ENCODE data around the gene AIF1L. TPM values are rescaled to one million over a fixed set of nuclear protein-coding genes. Genes with fewer than 3 reads are reported as not detected.

AIF1L gene
- total RNA-seq, 1 experiment from 2014 or later: 6.0 TPM

- Histone ChIP-seq H3K27me3 (ENCODE audit: control insufficient read depth, insufficient read depth, low read length) (no peaks in the 10 kb centered on the region), H3K27ac (ENCODE audit: low read length) (no peak overlapping the region), H3K9me3 (ENCODE audit: control insufficient read depth, insufficient read depth, low read depth, low read length) (no peaks in the 10 kb centered on the region), H3K4me3 (ENCODE audit: low read depth in 2 of 2, low read length in 2 of 2) (no peak overlapping the region), H3K36me3 (ENCODE audit: control insufficient read depth, insufficient read depth, low read length) (peaks cover 13% of the 10 kb centered on the region), H3K4me1 (ENCODE audit: control insufficient read depth, insufficient read depth, low read length) (no peaks in the 10 kb centered on the region)
- ChIA-PET POLR2A (interaction anchor here (0.7 kb wide), 1 partner anchor 42 kb away, joined by 3 read pairs; the partner anchor contains the start of gene NUP214), CTCF (interaction anchor here (1.0 kb wide), 1 partner anchor 10 kb away, joined by 3 read pairs; no protein-coding TSS in a partner anchor)
- no peak for TF ChIP-seq CTCF (IDR thresholded peaks at IDR 0.05)
- TF ChIP-seq POLR2AphosphoS5 (IDR thresholded peaks at IDR 0.05; ENCODE audit: low read depth, low read length): no peak
- TF ChIP-seq SIN3A (IDR thresholded peaks at IDR 0.05; ENCODE audit: borderline replicate concordance, insufficient read depth, low read depth, low read length): no peak
- BruUV-seq (replicated peaks): no TSS peak
- ATAC-seq (no peak), DNase-seq (ENCODE audit: low read depth, low spot score) (no peak)
- in situ Hi-C loops (cut with HindIII; ENCODE audit: low pct_unique_long_range_greater_than_20kb, low sequenced_read_pairs): no loop called here
- intact Hi-C loops (cut with micrococcal nuclease; ENCODE audit: unreplicated experiment): no loop called here
Measured at GRCh38 chr9:131167146-131167692, 70.9 kb downstream of the AIF1L start.

GRCh38 chr9:131167936-131168335 lies 71.6 kb downstream of the AIF1L start:
- ChIA-PET POLR2A (no interaction called here), CTCF (no interaction called here)
- Histone ChIP-seq H3K27ac (ENCODE audit: low read length) (no peak overlapping the region), H3K36me3 (ENCODE audit: control insufficient read depth, insufficient read depth, low read length) (peaks cover 13% of the 10 kb centered on the region), H3K4me3 (ENCODE audit: low read depth in 2 of 2, low read length in 2 of 2) (no peak overlapping the region), H3K9me3 (ENCODE audit: control insufficient read depth, insufficient read depth, low read depth, low read length) (no peaks in the 10 kb centered on the region), H3K27me3 (ENCODE audit: control insufficient read depth, insufficient read depth, low read length) (no peaks in the 10 kb centered on the region), H3K4me1 (ENCODE audit: control insufficient read depth, insufficient read depth, low read length) (no peaks in the 10 kb centered on the region)
- TF ChIP-seq REST (IDR thresholded peaks at IDR 0.05; ENCODE audit: insufficient read depth in 1 of 2, low read depth in 2 of 2, low read length in 1 of 2): no peak
- no peak for TF ChIP-seq SIN3A (IDR thresholded peaks at IDR 0.05; ENCODE audit: borderline replicate concordance, insufficient read depth, low read depth, low read length)
- no peak for TF ChIP-seq POLR2AphosphoS5 (IDR thresholded peaks at IDR 0.05; ENCODE audit: low read depth, low read length)
- TF ChIP-seq TCF7L2 (IDR thresholded peaks at IDR 0.05; ENCODE audit: low read depth, low read length): no peak
- no peak for TF ChIP-seq CTCF (IDR thresholded peaks at IDR 0.05)
- DNase-seq (ENCODE audit: low read depth, low spot score): no peak
- in situ Hi-C loops (cut with HindIII; ENCODE audit: low pct_unique_long_range_greater_than_20kb, low sequenced_read_pairs) (no loop called here), intact Hi-C loops (cut with micrococcal nuclease; ENCODE audit: unreplicated experiment) (no loop called here)
- BruUV-seq (replicated peaks): no TSS peak
- no peak for ATAC-seq

Measured in Panc1 (cell line).